SK-N-SH (cell line): ENCODE results near the gene SSB. TPM values are rescaled to one million over a fixed set of nuclear protein-coding genes. Genes with fewer than 3 reads are reported as not detected.

Experiments
- CTCF ChIA-PET: fragments of 300-600, 350-600 bp; formaldehyde crosslinking; extraction: SDS; loops from one replicate; lab custom pipeline; 2021; lab: Yijun Ruan, JAX
- POLR2A ChIA-PET: fragments of 350-600 bp; sonication (Branson Sonifier 250); formaldehyde crosslinking; extraction: SDS; loops from one replicate; lab custom pipeline; 2020; ENCODE audit warnings: antibody characterized with exemption, inconsistent platforms; lab: Yijun Ruan, JAX
- DNase-seq: peaks from one replicate; pipeline ENCODE4 v3.0.0; 2012
- H2AFZ ChIP-seq: fragments of 200-600 bp; sonication (generic); 2 replicates; pipeline ENCODE4 v1.8.1; 2016; ENCODE audit warnings: antibody characterized with exemption, mild to moderate bottlenecking, low read depth
- H3F3A ChIP-seq: fragments of 200-600 bp; sonication (generic); replicated peaks from 2 replicates; pipeline ENCODE3; 2016; ENCODE audit warnings: antibody characterized with exemption, mild to moderate bottlenecking; ENCODE audit not compliant: insufficient read depth
- H3K27ac ChIP-seq, 2 experiments: fragments of 200-500 bp in 1 of 2; fragments of 200-600 bp in 1 of 2; sonication (Bioruptor generic) in 1 of 2; sonication (generic), shearing (Covaris generic) in 1 of 2; 2 replicates each; pipeline versions ENCODE4 v1.5.1 to v1.6.1; 2014 to 2016; ENCODE audit warnings: low read depth in 2 of 2, inconsistent platforms in 1 of 2, low read length in 1 of 2, mild to moderate bottlenecking in 1 of 2, mixed read lengths in 1 of 2
- H3K27me3 ChIP-seq: fragments of 200-600 bp; sonication (generic), shearing (Covaris generic); 2 replicates; pipeline ENCODE4 v1.6.1; 2016; ENCODE audit warnings: mixed run types; ENCODE audit not compliant: insufficient read depth
- H3K36me3 ChIP-seq, 2 experiments: fragments of 200-500 bp in 1 of 2; fragments of 200-600 bp in 1 of 2; sonication (Bioruptor generic) in 1 of 2; sonication (generic) in 1 of 2; replicated peaks in 1 of 2; 2 replicates each; pipeline versions ENCODE3 to v1.5.1; 2014 to 2016; ENCODE audit warnings: low read length in 1 of 2, mild to moderate bottlenecking in 1 of 2; ENCODE audit not compliant: insufficient read depth in 2 of 2, control insufficient read depth in 1 of 2
- H3K4me1 ChIP-seq, 2 experiments: fragments of 200-500 bp in 1 of 2; fragments of 200-600 bp in 1 of 2; sonication (Bioruptor generic) in 1 of 2; sonication (generic), shearing (Covaris generic) in 1 of 2; 2 replicates each; pipeline versions ENCODE4 v1.5.1 to v1.6.1; 2014 to 2016; ENCODE audit warnings: low read depth in 1 of 2, low read length in 1 of 2, mixed run types in 1 of 2; ENCODE audit not compliant: insufficient read depth in 2 of 2, control insufficient read depth in 1 of 2
- H3K4me2 ChIP-seq: fragments of 200-600 bp; sonication (generic), shearing (Covaris generic); 2 replicates; pipeline ENCODE4 v1.6.1; 2017; ENCODE audit warnings: mixed run types
- H3K4me3 ChIP-seq, 2 experiments: fragments of 200-500 bp in 1 of 2; fragments of 200-600 bp in 1 of 2; sonication (Bioruptor generic) in 1 of 2; sonication (generic), shearing (Covaris generic) in 1 of 2; 2 replicates each; pipeline versions ENCODE4 v1.5.1 to v1.8.1; 2014 to 2016; ENCODE audit warnings: low read depth in 2 of 2, inconsistent platforms in 1 of 2, low read length in 1 of 2, mild to moderate bottlenecking in 1 of 2, mixed read lengths in 1 of 2, moderate library complexity in 1 of 2
- H3K79me2 ChIP-seq: fragments of 200-600 bp; sonication (generic); 2 replicates; pipeline ENCODE4 v1.8.1; 2017; ENCODE audit warnings: mild to moderate bottlenecking; ENCODE audit not compliant: insufficient read depth
- H3K9ac ChIP-seq: fragments of 200-600 bp; sonication (generic); 2 replicates; pipeline ENCODE4 v1.6.1; 2017; ENCODE audit warnings: mixed run types
- H3K9me2 ChIP-seq: fragments of 200-600 bp; sonication (generic); 2 replicates; pipeline ENCODE4 v1.6.1; 2017; ENCODE audit warnings: mixed run types
- H3K9me3 ChIP-seq: fragments of 200-600 bp; sonication (generic); 2 replicates; pipeline ENCODE4 v1.6.1; 2017; ENCODE audit warnings: mixed run types, mild to moderate bottlenecking, moderate library complexity
- H4K20me1 ChIP-seq: fragments of 200-600 bp; sonication (generic); 2 replicates; pipeline ENCODE4 v1.6.1; 2017; ENCODE audit warnings: mild to moderate bottlenecking, mixed run types; ENCODE audit not compliant: insufficient read depth
- EP300 ChIP-seq, 2 experiments: IDR thresholded peaks; 2 replicates each; pipeline versions ENCODE4 v1.4.0 to v1.6.1; 2012; ENCODE audit warnings: borderline replicate concordance in 1 of 2, low read depth in 1 of 2, low read length in 1 of 2
- EZH2phosphoT487 ChIP-seq: fragments of 200-600 bp; sonication (generic); IDR thresholded peaks from 2 replicates; pipeline ENCODE4 v1.6.1; 2017; ENCODE audit warnings: low read depth, mixed run types, mild to moderate bottlenecking, antibody characterized with exemption, moderate library complexity, borderline replicate concordance
- FOXJ3 ChIP-seq: sonication (generic); formaldehyde crosslinking; IDR thresholded peaks from 2 replicates; pipeline ENCODE4 v1.5.1; 2020; ENCODE audit warnings: mild to moderate bottlenecking, missing genetic modification reagents
- FOXM1 ChIP-seq: IDR thresholded peaks from 2 replicates; pipeline ENCODE4 v1.4.0; 2012; ENCODE audit warnings: low read depth, mild to moderate bottlenecking
- MEF2A ChIP-seq: IDR thresholded peaks from 2 replicates; pipeline ENCODE4 v1.4.0; 2012; ENCODE audit warnings: low read depth, borderline replicate concordance
- MXI1 ChIP-seq: IDR thresholded peaks from 2 replicates; pipeline ENCODE4 v1.6.1; 2012; ENCODE audit warnings: mild to moderate bottlenecking, low read depth, low read length, improper control_type of control experiment
- NRF1 ChIP-seq: IDR thresholded peaks from 2 replicates; pipeline ENCODE4 v1.6.1; 2012; ENCODE audit warnings: low read depth, mild to moderate bottlenecking, low read length
- POLR2AphosphoS5 ChIP-seq: IDR thresholded peaks from 2 replicates; pipeline ENCODE4 v1.6.1; 2012; ENCODE audit warnings: low read depth, low read length
- RFX5 ChIP-seq: IDR thresholded peaks from 2 replicates; pipeline ENCODE4 v1.6.1; 2012; ENCODE audit warnings: mild to moderate bottlenecking, improper control_type of control experiment, low read length
- RXRA ChIP-seq: IDR thresholded peaks from 2 replicates; pipeline ENCODE4 v1.4.0; 2012; ENCODE audit warnings: low read depth, mild to moderate bottlenecking, borderline replicate concordance
- SIN3A ChIP-seq: IDR thresholded peaks from 2 replicates; pipeline ENCODE4 v1.6.1; 2012; ENCODE audit warnings: low read depth, mild to moderate bottlenecking, low read length, moderate library complexity, borderline replicate concordance
- TAF1 ChIP-seq: IDR thresholded peaks from 2 replicates; pipeline ENCODE4 v1.6.1; 2012; ENCODE audit warnings: low read depth, mild to moderate bottlenecking, low read length, moderate library complexity, borderline replicate concordance
- TEAD4 ChIP-seq: IDR thresholded peaks from 2 replicates; pipeline ENCODE4 v1.4.0; 2012; ENCODE audit warnings: mild to moderate bottlenecking, borderline replicate concordance; ENCODE audit not compliant: insufficient read depth
- YY1 ChIP-seq: IDR thresholded peaks from 2 replicates; pipeline ENCODE4 v1.4.0; 2012; ENCODE audit warnings: low read depth, mild to moderate bottlenecking
- WGBS: methylation state at CpG from one replicate; pipeline ENCODE4 v1.1.6; 2017; ENCODE audit warnings: low lambda C conversion rate; 5-methylcytosine and 5-hydroxymethylcytosine counted together
- polyA plus RNA-seq, 3 experiments: library from polyadenylated mRNA; depleted of rRNA; stranded (reverse); fragments of >200 nt; gene quantifications; 2 replicates each; pipeline ENCODE4 v1.2.3, GENCODE V29; 2012
- TF ChIP-seq, protein P1 (sequence below): fragments of 150-350 bp; IDR thresholded peaks from 2 replicates; pipeline ENCODE4 v1.6.1; 2016; ENCODE audit warnings: mild to moderate bottlenecking, low read depth, low read length
- TF ChIP-seq, protein P2 (sequence below): IDR thresholded peaks from 2 replicates; pipeline ENCODE4 v1.4.0; 2012; ENCODE audit warnings: low read depth, borderline replicate concordance
- TF ChIP-seq, protein P3 (sequence below): fragments of 150-350 bp; IDR thresholded peaks from 2 replicates; pipeline ENCODE4 v1.6.1; 2017; ENCODE audit warnings: antibody characterized with exemption, low read length, low read depth, borderline replicate concordance
- TF ChIP-seq, protein P4 (sequence below): fragments of 200-600 bp; sonication (generic); IDR thresholded peaks from 2 replicates; pipeline ENCODE4 v1.6.1; 2017; ENCODE audit warnings: antibody characterized with exemption, mild to moderate bottlenecking, moderate library complexity

SSB gene
- polyA plus RNA-seq, 1 of the 3 experiments (the other 2 are of a cell fraction): 60.8 TPM

DNA sequence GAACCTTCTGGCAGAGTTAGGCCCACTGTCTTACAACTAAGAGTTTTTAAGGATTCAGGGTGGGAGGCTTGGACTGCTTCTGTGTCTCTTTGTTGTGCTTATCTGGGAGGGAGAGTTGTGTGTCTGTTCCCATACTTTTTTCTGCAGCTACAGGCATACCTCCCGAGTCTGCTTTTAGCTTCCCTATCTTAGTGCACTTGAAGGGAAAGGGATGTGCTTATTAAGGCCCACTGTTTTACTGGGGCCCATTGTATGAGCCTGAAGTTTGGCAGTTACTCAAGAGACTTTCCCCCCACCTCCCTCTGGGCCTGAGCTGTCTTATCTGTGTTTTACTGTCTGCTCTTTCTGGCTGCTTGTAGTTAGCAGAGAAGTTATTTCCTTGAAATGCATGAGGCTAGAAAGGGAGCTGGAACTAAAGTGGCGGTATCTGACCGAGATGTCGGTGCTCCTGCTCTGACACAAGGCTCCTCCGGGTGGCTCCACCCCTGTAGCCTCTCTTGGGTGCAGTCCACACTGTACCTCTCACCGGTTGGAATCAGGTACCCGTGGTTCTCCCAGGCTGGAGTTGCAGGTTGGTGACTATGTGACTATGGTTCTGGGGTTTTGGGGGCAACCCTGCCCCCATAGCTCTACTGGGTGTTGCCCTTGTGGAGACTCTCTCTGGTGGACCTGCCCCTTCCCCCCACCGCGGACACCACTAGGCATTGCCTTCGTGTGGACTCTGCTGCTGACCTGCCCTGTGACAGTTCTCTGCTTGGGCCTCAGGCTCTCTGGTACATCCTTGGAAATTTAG, 41.5 kb downstream of the SSB start:
- Histone ChIP-seq H3K9me3 (no peaks in the 10 kb centered on the region), H3K4me3 (no peak overlapping the region), H4K20me1 (peaks cover 16% of the 10 kb centered on the region), H3K4me2 (no peak overlapping the region), H3K36me3 (no peaks in the 10 kb centered on the region), H3K27ac (no peak overlapping the region), H3K27me3 (no peaks in the 10 kb centered on the region), H3K9me2 (no peaks in the 10 kb centered on the region), H2AFZ (no peak overlapping the region), H3K9ac (no peak overlapping the region), H3F3A (no peaks in the 10 kb centered on the region), H3K79me2 (peaks cover 68% of the 10 kb centered on the region), H3K4me1 (no peaks in the 10 kb centered on the region; a peak in 1 of 4 replicates)
- 98% methylated on average over 5 of the region's 10 CpGs for WGBS
- CTCF ChIA-PET: interaction anchor here (0.7 kb wide), 1 partner anchor 12 kb away, joined by 4 read pairs; no protein-coding TSS in a partner anchor
- POLR2A ChIA-PET: no interaction called here
- DNase-seq: no peak
- TF ChIP-seq, protein P1, sequence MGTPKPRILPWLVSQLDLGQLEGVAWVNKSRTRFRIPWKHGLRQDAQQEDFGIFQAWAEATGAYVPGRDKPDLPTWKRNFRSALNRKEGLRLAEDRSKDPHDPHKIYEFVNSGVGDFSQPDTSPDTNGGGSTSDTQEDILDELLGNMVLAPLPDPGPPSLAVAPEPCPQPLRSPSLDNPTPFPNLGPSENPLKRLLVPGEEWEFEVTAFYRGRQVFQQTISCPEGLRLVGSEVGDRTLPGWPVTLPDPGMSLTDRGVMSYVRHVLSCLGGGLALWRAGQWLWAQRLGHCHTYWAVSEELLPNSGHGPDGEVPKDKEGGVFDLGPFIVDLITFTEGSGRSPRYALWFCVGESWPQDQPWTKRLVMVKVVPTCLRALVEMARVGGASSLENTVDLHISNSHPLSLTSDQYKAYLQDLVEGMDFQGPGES: no peak
- TF ChIP-seq, protein P2, sequence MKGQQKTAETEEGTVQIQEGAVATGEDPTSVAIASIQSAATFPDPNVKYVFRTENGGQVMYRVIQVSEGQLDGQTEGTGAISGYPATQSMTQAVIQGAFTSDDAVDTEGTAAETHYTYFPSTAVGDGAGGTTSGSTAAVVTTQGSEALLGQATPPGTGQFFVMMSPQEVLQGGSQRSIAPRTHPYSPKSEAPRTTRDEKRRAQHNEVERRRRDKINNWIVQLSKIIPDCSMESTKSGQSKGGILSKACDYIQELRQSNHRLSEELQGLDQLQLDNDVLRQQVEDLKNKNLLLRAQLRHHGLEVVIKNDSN: no peak
- TF ChIP-seq POLR2AphosphoS5 (no peak), MXI1 (no peak), TEAD4 (no peak), MEF2A (no peak), FOXM1 (no peak), RXRA (no peak), SIN3A (no peak), TAF1 (no peak), EP300 (IDR thresholded peaks at IDR 0.05; ENCODE audit: borderline replicate concordance in 1 of 2, low read depth in 1 of 2, low read length in 1 of 2) (no peak), YY1 (no peak), FOXJ3 (CRISPR knock-in tag) (no peak), NRF1 (no peak), EZH2phosphoT487 (no peak), RFX5 (no peak)
- TF ChIP-seq, protein P3, sequence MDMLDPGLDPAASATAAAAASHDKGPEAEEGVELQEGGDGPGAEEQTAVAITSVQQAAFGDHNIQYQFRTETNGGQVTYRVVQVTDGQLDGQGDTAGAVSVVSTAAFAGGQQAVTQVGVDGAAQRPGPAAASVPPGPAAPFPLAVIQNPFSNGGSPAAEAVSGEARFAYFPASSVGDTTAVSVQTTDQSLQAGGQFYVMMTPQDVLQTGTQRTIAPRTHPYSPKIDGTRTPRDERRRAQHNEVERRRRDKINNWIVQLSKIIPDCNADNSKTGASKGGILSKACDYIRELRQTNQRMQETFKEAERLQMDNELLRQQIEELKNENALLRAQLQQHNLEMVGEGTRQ: no peak
- TF ChIP-seq, protein P4, sequence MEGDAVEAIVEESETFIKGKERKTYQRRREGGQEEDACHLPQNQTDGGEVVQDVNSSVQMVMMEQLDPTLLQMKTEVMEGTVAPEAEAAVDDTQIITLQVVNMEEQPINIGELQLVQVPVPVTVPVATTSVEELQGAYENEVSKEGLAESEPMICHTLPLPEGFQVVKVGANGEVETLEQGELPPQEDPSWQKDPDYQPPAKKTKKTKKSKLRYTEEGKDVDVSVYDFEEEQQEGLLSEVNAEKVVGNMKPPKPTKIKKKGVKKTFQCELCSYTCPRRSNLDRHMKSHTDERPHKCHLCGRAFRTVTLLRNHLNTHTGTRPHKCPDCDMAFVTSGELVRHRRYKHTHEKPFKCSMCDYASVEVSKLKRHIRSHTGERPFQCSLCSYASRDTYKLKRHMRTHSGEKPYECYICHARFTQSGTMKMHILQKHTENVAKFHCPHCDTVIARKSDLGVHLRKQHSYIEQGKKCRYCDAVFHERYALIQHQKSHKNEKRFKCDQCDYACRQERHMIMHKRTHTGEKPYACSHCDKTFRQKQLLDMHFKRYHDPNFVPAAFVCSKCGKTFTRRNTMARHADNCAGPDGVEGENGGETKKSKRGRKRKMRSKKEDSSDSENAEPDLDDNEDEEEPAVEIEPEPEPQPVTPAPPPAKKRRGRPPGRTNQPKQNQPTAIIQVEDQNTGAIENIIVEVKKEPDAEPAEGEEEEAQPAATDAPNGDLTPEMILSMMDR: no peak
- TF ChIP-seq, all 33 proteins: peak for 0
